ENCODE results near the gene SNPH. TPM values are rescaled to one million over a fixed set of nuclear protein-coding genes. Genes with fewer than 3 reads are reported as not detected.
A peak's percentile ranks its signal among the peaks of the same experiment; 100 is the strongest.

The SNPH gene
- polyA plus RNA-seq, 1 donor, result 9.3 TPM

DNA sequence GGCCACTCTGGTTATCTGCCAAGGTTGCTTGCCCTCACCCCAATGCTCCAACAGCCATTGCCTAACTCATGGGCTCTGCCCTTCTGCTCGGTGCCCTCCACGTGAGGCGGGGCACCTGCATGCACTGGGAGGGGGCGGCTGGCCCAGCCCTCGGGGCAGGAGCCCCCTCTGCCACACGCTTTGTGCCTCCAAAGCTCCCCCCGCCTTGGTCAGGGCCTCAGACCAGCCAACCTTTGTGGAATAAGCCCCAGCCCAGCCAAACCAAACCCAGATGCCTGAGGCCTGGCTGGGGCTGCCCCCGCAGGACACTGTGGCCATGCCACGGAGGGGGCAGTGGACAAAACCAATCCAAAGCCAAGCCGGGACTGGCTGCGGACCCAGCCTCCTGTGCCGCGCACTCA lies 41.5 kb downstream of the SNPH start:
- no peak for DNase-seq

DNA sequence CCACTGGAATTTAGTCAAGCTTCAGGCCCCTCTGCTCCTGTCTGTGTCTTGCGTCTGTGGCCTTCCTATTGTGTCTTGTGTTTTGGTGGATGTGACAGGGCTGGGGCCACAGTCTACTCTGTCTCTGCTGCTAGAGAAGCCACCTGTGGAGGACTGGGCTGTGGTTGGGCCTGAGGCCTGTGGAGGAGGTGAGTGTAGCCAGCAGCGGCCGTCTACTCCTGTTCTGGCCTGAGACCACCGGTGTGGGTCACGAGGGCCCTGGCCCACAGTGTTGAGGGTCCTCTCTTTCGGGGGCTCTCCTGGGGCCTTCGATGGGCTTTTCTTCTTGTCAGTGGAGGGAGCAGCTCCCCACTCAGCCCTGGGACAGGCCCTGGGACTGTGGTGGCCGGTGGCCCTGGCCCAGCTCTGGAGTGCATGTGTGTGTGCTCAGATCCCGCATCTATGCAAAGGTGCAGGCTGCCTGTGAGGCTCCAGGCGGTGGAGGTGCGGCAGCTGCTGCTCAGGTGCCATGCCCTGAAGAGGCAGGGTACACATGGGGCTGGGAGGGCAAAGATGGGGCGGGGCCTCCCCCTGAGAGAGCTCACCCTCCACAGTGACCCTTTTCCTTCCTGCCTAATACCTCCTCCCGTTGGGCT lies 42.1 kb downstream of the SNPH start:
- no peak for DNase-seq

DNA sequence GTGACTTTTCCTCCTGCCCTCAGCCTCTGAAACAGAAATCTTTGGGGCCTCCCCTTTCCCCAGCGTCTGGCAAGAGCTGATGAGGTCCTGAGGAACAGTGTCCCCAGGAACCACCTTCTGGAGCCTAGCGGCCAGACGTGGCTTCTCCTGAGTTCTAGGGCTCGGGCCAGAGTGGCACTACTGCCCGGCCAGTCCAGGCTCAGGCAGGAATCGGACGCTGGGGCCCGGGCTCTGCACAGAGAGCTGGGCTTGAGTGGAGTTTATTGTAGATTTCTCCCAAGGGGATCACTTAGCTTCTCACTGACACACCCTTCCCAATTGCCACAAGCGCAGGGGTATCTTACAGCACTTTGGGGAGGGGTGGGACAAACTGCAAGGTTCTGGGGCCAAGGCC lies 42.6 kb downstream of the SNPH start:
- no peak for DNase-seq

DNA sequence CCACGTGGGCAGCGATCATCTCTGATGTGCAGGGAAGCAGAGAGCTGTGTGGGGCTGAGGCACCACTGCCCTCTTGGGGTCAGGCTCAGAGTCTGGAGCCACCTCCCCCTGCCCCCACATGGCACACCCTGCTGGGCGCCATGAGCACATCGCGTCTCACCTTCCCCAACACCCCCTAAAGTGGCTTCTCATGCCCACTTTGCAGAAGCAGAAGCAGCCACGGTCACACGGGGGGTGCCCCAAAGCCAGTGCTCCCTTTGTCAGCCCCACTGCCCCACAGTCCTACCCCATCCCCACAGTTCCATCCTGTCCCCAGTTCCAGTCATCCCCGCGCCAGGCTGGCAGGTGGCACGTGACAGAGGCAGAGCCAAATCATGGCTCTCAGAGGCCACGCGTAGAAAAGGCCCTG lies 43.3 kb downstream of the SNPH start:
- DNase-seq, result no peak

DNA sequence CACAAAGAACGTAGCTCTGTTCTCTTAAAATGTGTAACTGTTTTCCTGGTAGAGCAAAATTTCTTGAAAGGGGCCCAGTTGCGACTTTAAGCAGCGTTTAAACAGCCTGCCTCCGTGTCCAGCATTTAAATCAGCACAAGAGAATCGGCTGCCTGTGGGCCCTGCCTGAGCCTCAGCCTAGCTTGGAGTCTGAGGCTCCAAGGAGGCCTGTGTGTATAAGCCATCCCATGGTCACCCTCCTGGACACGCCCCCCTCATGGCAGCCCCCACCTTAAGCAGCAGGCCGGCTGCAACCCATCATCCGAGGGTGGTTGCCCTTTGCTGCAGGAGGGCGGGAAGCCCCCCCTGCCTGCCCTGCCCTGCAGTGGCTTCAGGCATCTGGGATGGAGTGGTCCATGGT lies 44.0 kb downstream of the SNPH start:
- no peak for DNase-seq

DNA sequence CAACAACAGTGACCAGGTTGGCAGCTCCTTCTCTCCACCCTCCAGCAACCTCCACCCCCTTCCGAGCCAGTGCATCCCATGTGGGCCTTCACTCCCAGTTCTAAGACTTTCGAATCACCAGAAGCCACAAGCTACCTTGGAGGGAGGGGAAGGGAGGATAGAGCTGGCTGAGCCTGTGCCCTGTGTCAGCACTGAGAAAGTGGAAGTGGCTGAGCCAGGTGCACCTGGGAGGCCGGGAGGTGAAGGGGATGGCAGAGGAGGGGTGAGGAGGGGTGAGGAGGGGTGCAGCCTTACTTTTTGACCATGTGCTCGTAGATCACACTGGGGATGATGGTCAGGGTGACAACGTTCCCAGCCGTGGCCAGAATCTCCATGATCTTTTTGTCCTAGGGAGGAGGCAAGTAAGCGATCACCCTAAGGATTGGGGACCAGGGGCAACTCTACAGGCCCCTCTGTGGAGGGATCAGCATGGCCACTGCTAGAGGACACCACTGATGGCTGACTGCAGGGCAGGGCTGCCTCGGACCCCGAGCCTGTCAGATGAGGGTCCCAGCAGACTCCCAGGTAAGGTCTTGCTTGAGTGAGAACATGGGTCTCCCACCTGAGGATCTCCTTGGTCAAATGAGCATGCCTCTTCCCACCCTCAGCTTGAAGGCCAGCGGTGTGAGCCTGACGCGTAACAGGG lies 44.6 kb downstream of the SNPH start:
- DNase-seq, result no peak

DNA sequence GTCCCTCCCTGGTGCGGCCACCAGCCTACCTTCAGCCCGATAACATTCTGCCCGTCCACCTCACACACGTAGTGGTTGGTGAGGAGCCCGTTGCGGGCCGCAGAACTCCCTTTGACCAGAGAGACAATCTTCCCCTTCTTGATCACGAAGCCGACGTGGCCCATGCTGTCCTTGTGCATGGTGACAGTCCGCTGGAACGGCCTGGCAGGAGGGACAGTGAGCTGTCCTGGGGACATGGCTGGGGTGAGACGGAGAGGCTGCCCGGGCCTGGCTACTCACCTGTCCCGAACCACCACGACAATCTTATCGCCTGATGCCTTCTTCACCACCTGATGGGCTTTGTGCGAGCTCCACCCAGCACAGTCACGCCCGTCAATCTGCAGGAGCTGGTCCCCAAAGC lies 46.2 kb downstream of the SNPH start:
- DNase-seq, result no peak

DNA sequence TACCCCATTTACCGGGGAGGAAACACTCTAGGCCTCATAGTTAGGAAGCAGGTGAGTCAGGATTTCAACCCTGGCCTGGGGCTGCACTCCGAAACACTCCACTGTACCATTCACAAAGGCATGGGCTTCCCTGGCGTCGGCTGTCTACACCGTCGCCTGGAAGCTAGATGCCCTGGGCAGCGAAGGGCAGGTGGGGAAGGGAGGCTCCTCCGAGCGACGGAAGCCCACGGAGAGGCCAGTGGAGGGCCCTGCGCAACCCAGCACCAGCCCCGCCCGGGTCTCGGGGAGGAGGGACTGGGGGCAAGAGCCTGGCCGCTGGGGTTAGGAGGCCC lies 46.8 kb downstream of the SNPH start:
- DNase-seq, result no peak

DNA sequence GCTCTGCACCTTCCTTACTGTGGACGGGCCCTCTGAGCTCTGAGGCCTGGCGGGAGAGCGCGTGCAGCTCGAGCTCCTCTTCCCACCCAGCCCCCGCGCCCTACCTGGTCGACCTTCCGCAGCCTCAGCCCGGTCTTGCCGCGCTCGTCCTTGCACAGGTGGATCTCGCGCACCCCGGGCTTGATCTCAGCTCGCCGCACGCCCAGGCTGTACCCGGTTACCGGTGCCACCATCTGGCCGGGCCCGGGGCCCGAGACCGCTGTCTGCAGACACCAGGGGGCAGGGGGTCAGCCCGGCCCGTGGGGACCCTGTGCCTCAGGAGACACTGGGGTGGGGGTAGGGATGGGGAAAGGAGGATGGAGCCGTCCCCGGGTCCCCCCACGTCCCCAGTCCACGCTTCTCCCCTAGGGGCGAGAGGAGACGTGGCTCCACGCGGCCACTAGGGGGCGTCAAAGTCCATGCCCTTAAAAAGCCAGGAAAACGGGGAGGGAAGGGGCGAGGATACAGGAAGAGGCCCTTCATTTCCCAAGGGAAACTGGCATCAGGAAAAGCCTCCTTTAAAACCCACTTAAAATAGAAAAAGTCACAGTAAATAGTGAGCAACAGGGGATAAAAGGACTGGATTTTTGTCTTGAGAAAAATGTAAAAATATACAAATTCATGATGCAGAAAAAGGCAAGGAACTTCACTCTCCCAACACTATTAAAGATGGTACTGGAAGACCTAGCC lies 47.3 kb downstream of the SNPH start:
- peak; percentile 75 for DNase-seq

DNA sequence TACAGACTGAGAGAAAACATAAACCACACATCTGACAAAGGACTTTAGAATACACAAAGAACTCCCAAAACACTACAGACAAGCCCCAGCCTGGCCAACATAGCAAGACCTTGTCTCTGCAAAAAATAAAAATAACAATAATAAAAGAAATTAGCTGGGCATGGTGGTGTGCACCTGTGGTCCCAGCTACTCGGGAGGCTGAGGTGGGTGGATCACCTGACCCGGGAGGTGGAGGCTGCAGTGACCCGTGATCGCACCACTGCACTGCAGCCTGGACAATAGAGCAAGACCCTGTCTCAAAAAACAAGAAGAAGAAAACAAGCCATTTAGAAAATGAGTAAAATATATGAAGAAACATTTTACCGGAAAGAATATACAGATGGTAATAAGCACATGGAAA lies 49.7 kb downstream of the SNPH start:
- no peak for DNase-seq

DNA sequence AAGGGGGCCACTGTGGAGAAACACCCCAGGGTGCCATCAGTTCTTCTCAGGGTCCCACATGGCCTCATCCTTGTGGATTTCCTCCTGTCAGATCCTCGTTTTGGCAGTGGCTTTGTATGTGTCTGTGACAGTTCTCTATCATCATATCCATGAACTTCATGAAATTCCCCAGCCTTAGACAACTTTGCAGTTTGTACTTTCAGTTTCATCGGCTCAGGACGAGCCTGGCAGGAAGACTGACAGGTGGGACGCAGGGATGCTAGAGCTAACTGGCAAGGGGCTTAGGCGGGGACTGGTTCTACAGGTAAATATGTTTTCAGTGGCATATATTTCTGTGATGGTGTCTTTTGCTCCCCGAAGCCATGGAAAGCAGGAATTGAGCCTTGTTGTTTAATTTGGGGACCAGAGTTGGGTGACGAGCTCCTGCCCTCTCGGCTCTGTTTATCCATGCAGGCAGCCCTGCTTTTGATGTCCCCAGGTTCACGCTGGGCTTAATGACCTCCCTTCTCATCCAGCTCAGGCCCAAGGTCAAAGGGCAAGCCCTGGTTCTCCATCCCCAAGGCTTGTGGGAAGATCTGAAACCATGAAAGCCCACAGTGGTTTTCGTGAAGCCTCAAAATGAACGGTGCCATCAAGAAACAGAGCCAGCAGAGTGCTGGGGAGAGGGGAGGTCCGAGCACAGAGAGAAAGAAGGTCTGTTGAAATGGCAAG lies 51.6 kb downstream of the SNPH start:
- DNase-seq, result no peak

DNA sequence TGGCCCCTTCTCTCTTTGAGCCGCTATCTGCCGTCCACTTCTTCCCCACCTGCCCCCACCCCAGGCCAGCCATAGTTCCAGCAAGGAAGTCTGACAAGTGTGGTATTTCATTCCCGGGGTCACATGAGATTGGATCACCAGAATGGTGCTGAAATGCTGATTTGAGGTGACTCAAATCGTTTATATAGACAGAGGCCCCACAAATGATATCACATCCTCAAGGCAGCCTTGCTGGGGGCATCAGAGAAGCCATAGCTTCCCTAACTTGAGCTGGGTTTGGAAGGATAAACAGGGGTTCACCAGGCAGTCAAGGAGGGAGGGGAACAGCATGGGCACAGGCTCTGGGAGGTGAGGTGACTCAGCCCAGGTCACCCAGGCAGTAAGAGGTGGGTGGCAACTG lies 53.0 kb downstream of the SNPH start:
- no peak for DNase-seq

DNA sequence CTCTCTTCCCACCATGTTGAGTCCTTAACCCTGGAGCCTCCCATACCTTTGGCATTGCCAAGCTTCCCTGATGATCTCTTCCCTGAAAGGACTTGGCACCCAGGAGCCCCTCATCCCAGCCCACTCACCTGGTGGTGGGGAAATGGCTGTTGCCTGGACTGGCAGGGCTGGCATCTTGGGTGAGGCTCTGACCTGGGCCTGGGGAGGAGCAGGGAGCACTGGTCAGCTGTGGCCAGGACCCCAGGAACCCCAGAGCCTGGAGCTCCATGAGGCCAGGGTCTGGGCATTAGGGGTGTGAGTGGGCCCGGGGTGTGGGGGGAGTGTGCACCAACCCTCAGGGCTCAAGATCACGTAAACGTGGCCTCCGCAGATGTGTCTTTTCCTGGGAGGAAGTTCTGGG lies 53.4 kb downstream of the SNPH start:
- no peak for DNase-seq

DNA sequence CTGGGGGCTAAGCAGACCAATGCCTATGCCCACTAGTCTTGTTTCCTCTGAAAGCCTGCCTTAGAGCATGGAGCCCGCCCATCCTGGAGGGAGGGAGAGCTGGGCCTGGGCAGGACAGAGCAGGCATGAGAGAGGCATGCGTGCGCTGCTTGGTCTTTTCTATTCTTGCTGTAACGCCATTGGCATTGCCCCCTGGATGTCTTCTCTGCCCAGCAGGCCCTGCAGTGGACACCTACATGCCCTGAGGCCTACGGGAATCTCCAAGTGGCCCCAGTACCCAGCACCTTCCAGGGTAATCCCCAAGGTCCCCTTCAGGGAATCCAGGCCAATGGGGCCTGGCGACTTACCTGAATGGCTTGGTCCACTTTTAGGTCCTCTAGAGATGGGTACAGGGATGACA lies 53.9 kb downstream of the SNPH start:
- no peak for DNase-seq

DNA sequence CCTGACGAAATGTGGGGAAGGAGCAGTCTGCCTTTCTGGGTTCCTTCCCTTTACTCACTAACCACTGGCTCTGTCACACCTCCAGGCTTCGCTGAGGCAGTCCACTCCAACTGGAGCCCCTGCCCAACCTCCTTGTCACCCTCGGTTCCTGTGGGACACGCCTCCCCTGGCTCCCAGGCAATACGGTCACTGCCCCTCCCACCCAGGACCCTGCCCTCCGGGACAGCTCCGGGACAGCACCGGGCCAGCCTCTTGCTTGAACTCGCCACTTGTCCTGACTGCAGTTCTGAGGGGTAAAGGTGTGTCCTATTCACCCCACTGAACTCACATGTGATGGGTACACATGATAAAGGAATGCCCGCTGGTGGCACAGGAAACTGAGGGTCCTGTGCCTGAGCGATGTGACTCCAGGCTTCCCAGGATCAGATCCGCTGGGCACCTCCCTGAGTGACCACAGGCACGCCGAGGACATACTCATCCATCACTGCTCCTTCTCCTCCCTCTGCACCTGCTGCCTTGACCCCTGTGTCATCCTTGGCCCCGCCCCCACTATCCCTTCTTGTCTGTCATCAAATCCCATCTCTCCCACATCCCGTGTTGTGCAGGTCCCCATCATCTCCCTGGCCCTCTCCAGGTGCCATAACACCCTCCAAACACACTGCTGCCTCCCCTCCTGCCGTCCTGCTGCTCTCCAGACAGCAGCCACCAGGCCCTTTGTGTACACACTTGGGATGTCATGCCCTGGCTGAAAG lies 55.0 kb downstream of the SNPH start:
- no peak for DNase-seq

DNA sequence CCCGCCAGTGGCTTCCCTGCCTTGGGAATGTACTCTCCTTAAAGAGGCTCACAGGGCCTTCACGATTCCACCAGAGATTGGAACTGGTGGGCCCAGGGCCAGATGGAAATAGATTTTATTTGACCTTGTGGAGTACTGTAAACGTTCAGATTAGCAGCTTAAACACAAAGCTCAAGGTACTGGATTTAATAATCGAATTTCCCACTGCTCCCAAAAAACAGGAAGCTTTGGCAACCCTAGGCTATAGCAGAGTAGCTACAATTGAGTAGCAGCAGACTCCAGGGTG lies 55.5 kb downstream of the SNPH start:
- no peak for DNase-seq

DNA sequence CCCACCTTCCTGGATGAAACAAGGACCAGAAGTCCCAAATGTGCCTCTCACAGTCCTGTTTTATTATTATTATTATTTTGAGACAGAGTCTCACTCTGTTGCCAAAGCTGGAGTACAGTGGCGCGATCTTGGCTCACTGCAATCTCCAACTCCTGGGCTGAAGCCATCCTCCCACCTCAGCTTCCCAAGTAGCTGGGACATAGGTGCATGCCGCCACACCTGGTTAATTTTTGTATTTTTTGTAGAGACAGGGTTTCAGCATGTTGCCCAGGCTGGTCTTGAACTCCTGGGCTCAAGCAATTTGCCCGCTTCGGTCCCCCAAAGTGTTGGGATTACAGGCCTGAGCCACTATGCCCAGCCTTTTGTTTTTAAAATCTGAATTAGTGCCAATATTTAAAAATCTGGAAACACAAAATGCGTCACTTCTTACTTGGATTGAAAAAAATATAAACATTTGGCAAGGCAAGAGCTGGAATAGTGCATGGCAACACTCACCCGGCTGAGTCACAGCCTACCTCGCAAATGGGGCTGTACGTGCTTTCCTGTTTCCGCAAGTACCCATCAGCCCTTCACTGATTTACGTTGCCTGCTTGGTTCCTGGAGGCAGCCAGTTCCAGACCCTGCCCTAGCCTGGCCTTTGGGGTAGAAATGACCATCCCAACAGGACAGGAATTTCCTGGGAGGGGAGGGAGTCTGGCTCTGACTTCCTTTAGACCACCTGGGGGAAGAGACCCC lies 56.6 kb downstream of the SNPH start:
- DNase-seq, result no peak

DNA sequence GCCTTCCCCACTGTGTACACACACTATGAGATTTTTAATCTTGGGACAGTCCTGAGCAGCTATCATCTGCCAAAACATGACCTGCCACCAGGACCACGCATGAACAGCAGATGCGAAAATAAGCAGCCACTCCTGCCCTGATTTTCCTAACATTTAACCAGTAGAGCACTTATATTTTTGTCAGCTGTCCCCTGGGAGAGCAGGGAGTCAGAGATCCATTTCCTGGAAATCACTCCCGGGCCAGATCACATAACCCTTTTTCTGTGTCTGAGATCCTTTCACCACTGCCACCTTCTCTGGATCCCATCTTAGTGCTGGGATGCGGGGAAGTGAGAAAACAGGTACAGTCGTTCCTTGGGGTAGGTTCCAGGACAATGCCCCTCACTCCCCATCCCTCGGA lies 57.2 kb downstream of the SNPH start:
- no peak for DNase-seq

DNA sequence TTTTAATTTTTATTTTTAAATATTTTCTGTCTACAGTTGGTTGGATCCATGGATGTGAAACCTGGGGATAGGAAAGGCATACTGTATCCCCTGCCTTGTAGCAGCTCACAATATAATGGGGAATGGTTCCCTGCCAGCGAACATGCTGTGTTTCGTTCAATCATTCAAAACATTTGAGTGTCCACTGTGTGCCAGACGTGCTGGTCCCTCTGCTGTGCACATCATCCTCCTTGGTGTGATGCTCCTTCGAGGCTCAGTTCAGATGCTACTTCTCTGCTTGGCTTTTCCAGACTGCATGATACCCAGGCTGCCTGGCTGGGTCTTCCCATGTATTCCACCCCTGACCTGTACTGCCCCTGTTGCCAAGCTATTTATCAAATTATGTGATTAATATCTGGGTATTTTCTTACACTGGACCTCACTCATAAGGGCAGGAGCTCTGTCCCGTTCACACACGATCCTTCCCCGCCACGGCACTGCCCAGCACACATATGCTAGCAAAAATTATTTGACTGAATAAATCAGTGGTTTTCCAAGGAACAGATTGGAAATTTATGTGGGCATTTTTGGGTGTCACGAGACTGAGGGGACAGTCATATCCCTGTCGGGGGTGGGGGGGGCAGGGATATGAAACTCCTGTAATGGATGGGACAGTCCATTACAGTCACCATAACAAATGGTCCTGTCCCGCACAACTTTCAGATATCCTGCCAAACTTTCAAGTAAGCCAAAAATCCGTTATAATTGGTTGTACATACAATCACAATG lies 57.9 kb downstream of the SNPH start:
- no peak for DNase-seq

DNA sequence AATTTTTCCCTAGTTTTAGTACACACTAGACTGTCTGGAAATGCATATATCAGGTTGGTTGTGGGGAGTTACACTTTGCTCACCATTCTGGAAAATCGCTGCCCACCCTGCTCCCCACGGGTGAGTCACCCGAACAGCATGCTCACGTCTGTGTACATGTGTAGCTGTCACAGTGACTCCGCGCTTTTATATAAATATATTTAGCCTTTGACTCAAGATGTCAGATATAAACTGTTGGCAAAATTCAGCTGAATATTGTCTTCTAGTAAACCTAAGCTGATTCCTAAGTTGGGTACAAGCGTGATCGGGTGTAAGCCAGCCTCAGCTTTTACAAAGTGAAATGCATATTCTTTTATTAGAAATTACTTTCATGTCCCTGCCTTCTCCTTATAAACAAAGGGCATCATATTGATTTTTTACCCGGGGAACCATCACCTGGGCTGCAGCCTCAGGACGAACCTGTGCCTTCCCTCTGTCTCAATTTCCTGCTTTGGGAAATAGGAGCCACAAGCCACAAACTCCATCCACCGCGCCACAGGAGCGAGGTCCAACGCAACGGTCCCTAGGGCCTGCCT lies 58.6 kb downstream of the SNPH start:
- DNase-seq, result no peak

Measured in hindlimb muscle (tissue), 1 donor.